Activated CD4-positive, alpha-beta memory T cell treated with anti-CD3 and anti-CD28 coated beads for 36 hours (primary cell): ENCODE data around the gene NDP. TPM values are rescaled to one million over a fixed set of nuclear protein-coding genes. Genes with fewer than 3 reads are reported as not detected.
"Not testable (repeated sequence)": the region's sequence is repeated elsewhere in the genome, so short reads cannot be mapped to it uniquely, and the experiment has no call there.

Source experiments
- CTCF ChIA-PET: fragments of 350-600 bp; sonication (Branson Sonifier 250); formaldehyde crosslinking; loops from one replicate; lab custom pipeline; 2021; ENCODE audit warnings: antibody characterized with exemption, inconsistent platforms; lab: Charles Lee
- POLR2A ChIA-PET: fragments of 350-600 bp; sonication (Branson Sonifier 250); formaldehyde crosslinking; loops from one replicate; lab custom pipeline; 2021; ENCODE audit warnings: antibody characterized with exemption; lab: Charles Lee
- DNase-seq: peaks from one replicate; pipeline ENCODE4 v3.0.0-alpha.2; 2020
- H3K27ac Mint-ChIP-seq: one replicate; pipeline ENCODE4 v1.8.0; 2021; ENCODE audit warnings: mixed read lengths
- H3K27me3 Mint-ChIP-seq: one replicate; pipeline ENCODE4 v1.8.0; 2021; ENCODE audit warnings: mixed read lengths
- H3K36me3 Mint-ChIP-seq: one replicate; pipeline ENCODE4 v1.8.0; 2021; ENCODE audit warnings: mixed read lengths
- H3K4me1 Mint-ChIP-seq: one replicate; pipeline ENCODE4 v1.8.0; 2021; ENCODE audit warnings: low read depth, mixed read lengths
- H3K4me3 Mint-ChIP-seq: one replicate; pipeline ENCODE4 v1.8.0; 2021; ENCODE audit warnings: mild to moderate bottlenecking, mixed read lengths
- H3K9me3 Mint-ChIP-seq: one replicate; pipeline ENCODE4 v1.8.0; 2021; ENCODE audit warnings: mixed read lengths
- intact Hi-C: fragments of 100-400 bp; cut with micrococcal nuclease; formaldehyde crosslinking; loops from one replicate; pipeline ENCODE4 v1.15.1; 2023
- total RNA-seq, 2 experiments: library from RNA; stranded (reverse); gene quantifications; one replicate each; pipeline ENCODE4 v1.2.3, GENCODE V29; 2021

NDP gene
- total RNA-seq, 2 experiments from 2014 or later: not detected

GRCh38 chrX:43922032-43922431 is 51.2 kb downstream of the NDP start:
- H3K27ac Mint-ChIP-seq, DNase-seq, H3K4me1 Mint-ChIP-seq, H3K4me3 Mint-ChIP-seq, intact Hi-C loops, POLR2A ChIA-PET, H3K27me3 Mint-ChIP-seq, CTCF ChIA-PET, H3K9me3 Mint-ChIP-seq, H3K36me3 Mint-ChIP-seq: not testable (repeated sequence)

DNA sequence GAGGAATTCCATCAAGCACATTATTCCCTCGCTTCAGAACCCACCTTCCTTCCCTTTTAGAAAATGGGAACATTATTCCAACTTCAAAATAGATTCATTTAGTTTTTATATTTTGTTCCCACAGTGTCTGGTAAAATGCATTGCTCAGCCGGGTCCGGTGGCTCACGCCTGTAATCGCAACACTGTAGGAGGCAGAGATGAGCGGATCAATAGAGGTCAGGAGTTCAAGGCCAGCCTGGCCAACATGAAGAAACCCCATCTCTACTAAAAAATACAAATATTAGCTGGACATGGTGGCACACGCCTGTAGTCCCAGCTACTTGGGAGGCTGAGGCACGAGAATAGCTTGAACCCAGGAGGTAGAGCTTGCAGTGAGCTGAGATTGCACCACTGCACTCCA is 62.4 kb downstream of the NDP start:
- H3K27ac Mint-ChIP-seq, H3K9me3 Mint-ChIP-seq, DNase-seq, H3K4me1 Mint-ChIP-seq, CTCF ChIA-PET, H3K4me3 Mint-ChIP-seq, POLR2A ChIA-PET, H3K27me3 Mint-ChIP-seq, H3K36me3 Mint-ChIP-seq, intact Hi-C loops: not testable (repeated sequence)

- no peak overlapping the region for H3K27ac Mint-ChIP-seq
- ChIA-PET POLR2A (no interaction called here), CTCF (no interaction called here)
- no peaks in the 10 kb centered on the region for H3K36me3 Mint-ChIP-seq
- H3K9me3 Mint-ChIP-seq: no peaks in the 10 kb centered on the region
- H3K4me1 Mint-ChIP-seq: no peaks in the 10 kb centered on the region
- no peak for DNase-seq
- no peaks in the 10 kb centered on the region for H3K27me3 Mint-ChIP-seq
- no peak overlapping the region for H3K4me3 Mint-ChIP-seq
- intact Hi-C loops: no loop called here
These were observed 63.2 kb downstream of the NDP start for GRCh38 chrX:43910012-43910411.

- Mint-ChIP-seq H3K36me3 (no peaks in the 10 kb centered on the region), H3K4me3 (no peak overlapping the region), H3K27ac (no peak overlapping the region), H3K9me3 (no peaks in the 10 kb centered on the region), H3K4me1 (no peaks in the 10 kb centered on the region), H3K27me3 (no peaks in the 10 kb centered on the region)
- POLR2A ChIA-PET: no interaction called here
- no peak for DNase-seq
- intact Hi-C loops: no loop called here
- CTCF ChIA-PET: no interaction called here
These were observed 64.0 kb downstream of the NDP start for GRCh38 chrX:43909141-43909540.

DNA sequence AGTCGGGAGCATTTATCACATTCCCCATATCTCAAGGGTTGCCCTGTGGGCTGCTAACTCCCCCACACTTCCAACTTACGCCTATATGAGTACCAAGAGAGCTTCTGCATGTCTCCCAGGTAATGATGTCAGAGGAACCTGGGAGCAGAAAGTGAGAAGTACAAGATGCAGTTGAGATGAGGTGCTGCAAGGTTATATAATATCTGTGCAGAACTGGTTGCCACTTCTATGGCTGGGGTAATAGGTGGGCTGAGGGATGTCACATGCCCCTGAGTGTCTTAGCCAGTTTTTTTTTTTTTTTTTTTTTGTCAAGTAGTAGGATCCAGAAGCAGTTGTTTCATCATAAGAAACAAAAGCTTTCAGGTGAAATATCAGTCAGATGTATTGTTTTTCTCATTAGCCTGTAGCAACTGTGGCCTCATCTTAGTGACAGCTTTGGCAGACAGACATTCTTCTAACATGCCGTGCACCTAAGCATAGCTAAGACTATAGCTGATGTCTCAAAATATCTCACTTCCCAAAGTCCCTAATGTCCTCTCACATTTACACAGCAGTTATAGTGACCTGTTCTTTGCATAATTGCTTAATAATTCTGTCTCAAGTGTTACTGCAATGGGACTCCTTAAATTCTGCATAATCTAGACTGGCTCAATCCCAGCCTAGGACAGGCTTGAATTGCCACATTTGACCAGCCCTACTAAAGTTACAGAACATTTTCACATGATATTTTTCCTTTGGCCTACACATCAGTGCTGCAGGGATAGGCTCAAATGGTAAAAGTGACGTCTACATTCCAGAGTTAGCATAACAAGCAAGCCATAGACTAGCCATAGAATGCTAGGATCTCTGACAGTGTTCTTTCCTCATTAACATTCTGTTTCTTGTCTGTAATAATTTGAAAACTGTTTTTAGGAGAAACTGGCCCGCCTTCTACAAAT is 73.0 kb downstream of the NDP start:
- POLR2A ChIA-PET: no interaction called here
- no peaks in the 10 kb centered on the region for H3K9me3 Mint-ChIP-seq
- H3K4me1 Mint-ChIP-seq: no peaks in the 10 kb centered on the region

More for the DNA sequence above, 73.0 kb downstream of the NDP start:
- no peaks in the 10 kb centered on the region for H3K36me3 Mint-ChIP-seq
- CTCF ChIA-PET: no interaction called here
- intact Hi-C loops: no loop called here
- H3K27me3 Mint-ChIP-seq: no peaks in the 10 kb centered on the region
- H3K27ac Mint-ChIP-seq: no peak overlapping the region
- no peak for DNase-seq
- no peak overlapping the region for H3K4me3 Mint-ChIP-seq

Other genes starting within 250 kb of the NDP start
- gene MAOB, start 90.9 kb downstream of the NDP start, total RNA-seq: under 1 TPM; 0.19 to 0.27 TPM